Measurements from ENCODE around the gene PPIE. TPM values are rescaled to one million over a fixed set of nuclear protein-coding genes. Genes with fewer than 3 reads are reported as not detected.
A peak's percentile ranks its signal among the peaks of the same experiment; 100 is the strongest.

The PPIE gene
- 38.9 and 40.2 TPM in 2 replicates for total RNA-seq (2021; fragmentation: NEBNext Ultra II Directional; extraction: Animal tissue kit (Norgen Biotek cat#: 25700))
- 49.4 and 56.1 TPM in 2 replicates for polyA plus RNA-seq (2011; rRNA removed)
- polyA plus RNA-seq (2011; cell fraction: cytosol; rRNA removed) = 79.8 TPM
- polyA plus RNA-seq (2011; cell fraction: nucleus; rRNA removed) = 61.8 TPM
- 44.8 to 55.0 TPM (median 51.6 TPM) in 4 replicates for polyA plus RNA-seq (2012, experiment 1 of 2)
- 52.5 TPM for polyA plus RNA-seq (2012, experiment 2 of 2)
- 36.2 TPM for polyA plus RNA-seq (2013, experiment 1 of 2)
- 34.8 TPM for polyA plus RNA-seq (2013, experiment 2 of 2)
- polyA minus RNA-seq (2011; rRNA and poly(A)+ RNA removed) = 33.4 and 38.9 TPM in 2 replicates
- polyA minus RNA-seq (2011; cell fraction: cytosol; rRNA and poly(A)+ RNA removed) = 10.3 TPM
- polyA minus RNA-seq (2011; cell fraction: nucleus; rRNA and poly(A)+ RNA removed) = 27.4 TPM
- long read RNA-seq, experiment 1, transcript PPIE-201 (10 exons, 1,277 nt) = major isoform, 6 of 27 reads
- long read RNA-seq, experiment 1, partial matches to known transcripts = 17 of 27 reads
- long read RNA-seq, experiment 1, other reads (novel, unspliced or antisense) = 4 of 27 reads
- long read RNA-seq, experiment 2, transcript PPIE-201 (10 exons, 1,277 nt) = major isoform, 53 of 77 reads
- long read RNA-seq, experiment 2, partial matches to known transcripts = 2 of 77 reads
- long read RNA-seq, experiment 2, other reads (novel, unspliced or antisense) = 22 of 77 reads

- FAIRE-seq (peak; percentile 50), DNase-seq (ENCODE audit: low read depth in 1 of 2, low spot score in 2 of 2) (peak; percentile 79 to 91)
- H2AFZ ChIP-seq (ENCODE audit: low read length) = peak within 1 kb of the TSS; percentile 86
- H3K79me1 ChIP-seq (ENCODE audit: low read depth, low read length) = no peaks in the 10 kb centered on the region; the same call in 1 of the 2 replicates
- 0 out of 2 replicates have a peak within 1 kb of the TSS, but pooled peaks have one; percentile 66 for H2BK15ac ChIP-seq (ENCODE audit: low read length)
- peak within 1 kb of the TSS; percentile 84 to 87 for H3K4me2 ChIP-seq (ENCODE audit: insufficient read depth in 1 of 2, low read depth in 2 of 2, low read length in 2 of 2)
- H3K79me2 ChIP-seq (ENCODE audit: control insufficient read depth in 1 of 2, insufficient read depth in 2 of 2, low read length in 2 of 2) = no peaks in the 10 kb centered on the region
- no peak within 1 kb of the TSS for H2BK20ac ChIP-seq (ENCODE audit: low read length)
- ChIA-PET CTCF (ENCODE audit: partially characterized antibody) (interaction anchor here (0.9 to 3.1 kb wide), 9 partner anchors 17 to 129 kb away, joined by 3 to 17 read pairs (median 4); partner anchors contain the start of gene NT5C1A), POLR2A (ENCODE audit: partially characterized antibody) (interaction anchor here (0.7 to 2.0 kb wide), 17 partner anchors 8 to 300 kb away, joined by 3 to 6 read pairs (median 3); partner anchors contain the start of gene NT5C1A)
- H2AK5ac ChIP-seq (ENCODE audit: low read depth, low read length) = no peak within 1 kb of the TSS
- peaks cover 9 to 26% (median 17%) of the 10 kb centered on the region in 4 experiments; a peak in 7 of 8 replicates for H3K36me3 ChIP-seq (ENCODE audit: control insufficient read depth in 2 of 4, insufficient read depth in 4 of 4, low read length in 3 of 4)
- peak within 1 kb of the TSS; percentile 66 for H4K91ac ChIP-seq (replicated peaks; ENCODE audit: insufficient read length, low read length)
- peak within 1 kb of the TSS; percentile 97 for H4K8ac ChIP-seq (ENCODE audit: extremely low read depth, insufficient read depth, low read length)
- peaks cover 2% of the 10 kb centered on the region in 2 experiments for H4K20me1 ChIP-seq (replicated peaks in 1 of 2; ENCODE audit: control insufficient read depth in 1 of 2, insufficient read depth in 2 of 2, low read length in 2 of 2)
- H2BK12ac ChIP-seq (ENCODE audit: low read depth, low read length) = 0 out of 2 replicates have a peak within 1 kb of the TSS, but pooled peaks have one; percentile 13
- H3K23me2 ChIP-seq (ENCODE audit: low read depth, low read length) = peaks cover 10% of the 10 kb centered on the region
- WGBS, 2 experiments (ENCODE audit: extremely low coverage in 1 of 2, insufficient coverage in 1 of 2, insufficient read length in 1 of 2, insufficient replicate concordance in 2 of 2, low coverage in 1 of 2, low lambda C conversion rate in 2 of 2, missing lambda C conversion rate in 1 of 2) = 3% methylated on average over 34 of the region's 52 CpGs; no CpG with 5 or more reads in 1 of the 2 experiments
- no peak within 1 kb of the TSS for H3K14ac ChIP-seq (ENCODE audit: insufficient read length)
- H3K9ac ChIP-seq (replicated peaks in 1 of 4; ENCODE audit: extremely low read depth in 1 of 4, low read depth in 3 of 4, low read length in 3 of 4) = peak within 1 kb of the TSS; percentile 46 to 91 (median 87)
- H3K27me3 ChIP-seq (replicated peaks in 1 of 4; ENCODE audit: control insufficient read depth in 3 of 4, extremely low read depth in 1 of 4, insufficient read depth in 3 of 4, low read length in 3 of 4) = peaks cover 2 to 40% (median 20%) of the 10 kb centered on the region in 4 experiments
- H3K27ac ChIP-seq (ENCODE audit: low read depth, low read length) = peak within 1 kb of the TSS; percentile 81
- H3K4me1 ChIP-seq (replicated peaks in 1 of 4; ENCODE audit: control insufficient read depth in 3 of 4, insufficient read depth in 4 of 4, low read length in 3 of 4) = peaks cover 0 to 7% (median 2%) of the 10 kb centered on the region in 4 experiments; a peak in 3 of 7 replicates
- H2BK5ac ChIP-seq (ENCODE audit: low read depth, low read length) = peak within 1 kb of the TSS; percentile 63; the same call in 1 of the 2 replicates
- H3K56ac ChIP-seq (replicated peaks; ENCODE audit: insufficient read length, low read depth, low read length) = no peak within 1 kb of the TSS
- H2BK120ac ChIP-seq (replicated peaks; ENCODE audit: low read depth, low read length) = no peak within 1 kb of the TSS
- peak within 1 kb of the TSS; percentile 85 to 97 (median 90) for H3K4me3 ChIP-seq (ENCODE audit: extremely low read depth in 1 of 4, insufficient read depth in 2 of 4, low read depth in 3 of 4, low read length in 4 of 4)
- no peak within 1 kb of the TSS for H3K23ac ChIP-seq (ENCODE audit: insufficient read length)
- peak within 1 kb of the TSS; percentile 86 for H3K18ac ChIP-seq (ENCODE audit: extremely low read depth, low read length)
- no peaks in the 10 kb centered on the region; a peak in 1 of 4 replicates for H3K9me3 ChIP-seq (ENCODE audit: insufficient read depth in 2 of 2, low read depth in 1 of 2, low read length in 1 of 2)
- peak within 1 kb of the TSS; percentile 89 for H4K5ac ChIP-seq (ENCODE audit: insufficient read length, low read depth, low read length)
- no peak within 1 kb of the TSS for H3K4ac ChIP-seq (replicated peaks; ENCODE audit: insufficient read length, low read depth, low read length)
- 0 out of 2 replicates have a peak, but pooled peaks have one; percentile 8 for TF ChIP-seq POU5F1 (IDR thresholded peaks at IDR 0.05; ENCODE audit: low read depth, low read length)
- TF ChIP-seq EZH2 (IDR thresholded peaks at IDR 0.05; ENCODE audit: low read depth, low read length, severe bottlenecking) = peak; percentile 2
- TF ChIP-seq CHD2 (IDR thresholded peaks at IDR 0.05; ENCODE audit: low read length) = no peak
- 0 out of 2 replicates have a peak, but pooled peaks have one; percentile 72 for TF ChIP-seq GABPA (IDR thresholded peaks at IDR 0.05; ENCODE audit: borderline replicate concordance, insufficient read depth, low read length)
- no peak for TF ChIP-seq ATF2 (IDR thresholded peaks at IDR 0.05; ENCODE audit: low read length)
- no peak for TF ChIP-seq SRF (IDR thresholded peaks at IDR 0.05; ENCODE audit: low read depth, low read length)
These were observed at the start of gene PPIE for GRCh38 chr1:39738622-39739366. TSS of gene PPIE (plus strand) at chr1:39738882. CDS start at chr1:39738901, 19 bp downstream.
